Hypothalamus (tissue), 51 donors: ENCODE data around the gene CHCHD1.
"Not testable (repeated sequence)": the region's sequence is repeated elsewhere in the genome, so short reads cannot be mapped to it uniquely, and the experiment has no call there.

Source experiments
- DNase-seq, 51 donors: peaks; one replicate each; lab custom pipeline; 2025; lab: John Stamatoyannopoulos, UW

Gene CHCHD1

DNA sequence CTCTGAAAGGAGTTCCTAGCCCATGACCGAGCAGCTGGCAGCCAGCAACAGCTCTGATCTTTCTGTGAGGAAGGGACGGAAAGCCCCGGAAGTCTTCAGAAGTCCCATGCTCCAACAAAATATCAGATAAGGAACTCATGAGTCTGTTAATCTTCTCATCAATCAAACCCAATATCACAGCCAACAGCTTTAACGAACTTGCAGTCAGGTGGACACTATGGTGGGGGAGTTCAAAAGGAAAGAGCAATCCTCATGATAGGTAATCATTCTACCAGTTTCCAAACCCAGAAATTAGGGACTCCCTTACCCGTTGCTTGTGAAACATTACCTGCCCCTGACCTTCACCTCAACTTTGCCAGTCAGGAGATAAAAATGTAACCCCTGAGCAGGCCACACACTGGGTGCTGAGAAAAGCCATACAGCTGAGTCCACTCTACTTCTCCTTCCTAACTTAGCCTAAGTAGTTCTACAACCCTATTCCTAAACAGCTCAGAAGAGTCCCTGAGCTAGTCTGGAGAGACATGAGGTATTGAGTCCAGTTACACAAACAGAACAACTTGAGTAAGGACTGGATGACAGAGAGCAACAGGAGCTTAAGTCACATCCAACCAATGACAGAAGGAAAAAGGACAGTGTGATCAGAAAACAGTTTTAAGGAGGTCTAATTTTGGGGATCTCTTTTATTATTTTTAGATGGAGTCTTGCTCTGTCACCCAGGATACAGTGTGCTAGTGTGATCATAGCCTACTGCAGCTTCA is 27.4 kb downstream of the CHCHD1 start:
- no peak for DNase-seq

DNA sequence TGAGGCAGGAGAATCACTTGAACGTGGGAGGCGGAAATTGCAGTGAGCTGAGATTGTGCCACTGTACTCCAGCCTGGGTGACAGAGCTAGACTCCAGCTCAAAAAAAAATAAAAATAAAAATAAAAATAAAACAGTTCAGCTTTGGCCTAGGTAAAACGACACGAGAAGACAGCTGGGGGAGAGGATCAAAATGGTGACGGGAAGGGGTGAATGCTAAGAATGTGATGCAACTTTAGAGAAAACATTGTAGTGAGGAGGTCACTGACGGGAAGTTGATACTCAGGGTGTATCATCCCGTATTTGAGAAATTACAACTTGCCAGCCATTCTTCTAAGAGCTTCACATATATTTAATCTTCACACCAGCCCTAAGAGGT is 28.5 kb downstream of the CHCHD1 start:
- no peak for DNase-seq

DNA sequence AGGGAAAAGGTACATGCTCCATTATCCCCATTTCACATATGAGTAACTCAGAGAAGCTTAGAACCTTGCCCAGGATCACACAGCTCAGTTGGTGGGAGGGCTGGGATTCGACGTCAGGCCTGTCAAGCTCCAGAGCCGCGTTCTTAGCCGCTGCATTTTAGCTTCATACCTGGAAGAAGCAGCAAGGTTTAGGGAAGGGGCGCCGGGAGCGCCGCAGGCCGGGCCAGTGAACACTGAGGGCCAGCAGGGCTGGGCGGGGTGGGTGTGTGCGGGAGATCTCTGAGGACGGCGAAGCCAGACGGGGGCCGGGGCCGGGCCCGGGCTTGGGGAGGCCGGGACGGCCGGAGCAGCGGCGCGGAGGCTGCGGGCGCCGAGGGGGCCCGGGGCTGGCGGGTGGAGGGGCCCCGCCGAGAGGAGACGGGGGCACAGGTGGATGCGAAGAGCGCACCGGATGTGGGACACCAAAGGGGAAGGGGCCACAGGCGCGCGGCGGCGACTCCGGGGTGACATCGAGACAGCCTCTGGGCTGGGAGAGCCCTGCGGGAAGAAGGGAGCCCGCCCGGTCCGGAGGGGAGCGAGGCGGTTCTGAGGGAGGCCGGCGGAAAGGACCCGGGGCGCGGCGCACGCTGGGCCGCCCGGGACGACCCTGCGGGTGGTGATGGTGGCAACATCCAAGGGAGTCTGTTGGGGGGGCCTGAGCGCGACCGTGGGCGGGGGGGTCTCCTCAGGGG is 29.1 kb downstream of the CHCHD1 start:
- peak in 9 of 51 donors; percentile 27 to 71 (median 53) for DNase-seq

DNA sequence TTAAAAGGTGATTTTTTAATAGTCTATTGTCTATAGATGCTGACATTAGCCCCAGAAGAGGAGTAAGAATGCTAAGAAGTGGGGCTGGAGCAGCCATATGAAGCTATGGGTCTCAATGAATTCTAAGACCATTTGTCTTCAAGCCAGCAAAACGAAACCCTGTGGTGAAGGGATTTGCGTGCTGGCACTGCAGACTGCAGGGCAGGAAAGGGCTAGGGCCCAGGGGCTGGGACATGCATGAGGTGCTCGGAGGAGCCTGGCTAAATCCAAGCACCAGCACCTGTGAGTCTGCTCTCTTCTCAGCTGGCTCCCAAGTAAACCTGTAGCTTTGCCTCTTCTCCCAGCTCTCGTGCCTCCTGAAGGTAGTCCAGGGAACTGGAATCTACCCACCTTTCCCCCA is 30.8 kb downstream of the CHCHD1 start:
- DNase-seq: no peak

DNA sequence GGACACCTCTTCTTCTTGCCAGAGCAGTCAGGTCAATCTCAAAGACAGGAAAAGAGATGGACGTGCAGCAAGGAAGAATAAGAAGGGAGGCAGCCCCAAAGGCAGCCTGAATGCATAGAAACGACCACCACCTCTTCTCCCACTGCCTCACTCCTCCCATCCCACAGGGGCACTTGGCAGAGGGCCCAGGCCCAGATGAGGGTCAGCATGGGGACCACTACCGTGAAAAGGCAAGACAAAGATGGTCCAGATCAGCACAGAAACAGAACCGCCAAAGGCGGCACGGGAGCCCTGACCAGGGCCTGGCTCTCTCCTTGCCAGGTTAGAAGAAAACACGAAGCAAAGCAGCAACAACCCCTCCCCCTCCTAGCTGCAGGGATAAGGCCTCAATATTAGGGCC is 31.5 kb downstream of the CHCHD1 start:
- DNase-seq: no peak

DNA sequence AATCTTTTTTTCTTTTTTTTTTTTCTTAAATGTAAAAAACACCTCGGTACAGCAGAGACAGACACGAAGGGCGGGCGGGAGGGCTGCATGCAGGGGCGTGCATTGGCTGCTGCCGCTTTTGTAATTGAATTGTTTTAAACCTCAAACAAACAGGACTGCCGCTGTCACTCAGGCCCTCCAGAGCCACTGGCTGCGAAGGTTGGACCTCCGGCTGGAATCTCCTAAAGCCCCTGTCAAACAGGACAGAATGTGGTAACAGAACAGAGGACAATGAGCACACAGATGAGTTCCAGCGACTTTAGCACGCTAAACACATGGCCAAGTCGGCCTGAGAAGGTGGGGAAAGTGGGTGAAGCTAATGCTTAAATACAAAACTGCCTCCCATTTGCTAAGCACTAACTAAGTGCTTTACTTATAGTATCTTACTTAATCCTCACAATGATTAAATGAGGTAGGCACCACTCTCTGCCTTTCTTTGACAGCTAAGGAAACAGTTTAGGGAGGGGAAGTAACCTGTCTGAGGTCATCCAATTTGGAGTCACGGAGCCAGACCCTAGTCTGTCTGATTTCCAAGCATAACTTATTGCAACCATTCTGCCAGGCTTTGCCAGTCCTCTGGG is 32.5 kb downstream of the CHCHD1 start:
- no peak for DNase-seq

DNA sequence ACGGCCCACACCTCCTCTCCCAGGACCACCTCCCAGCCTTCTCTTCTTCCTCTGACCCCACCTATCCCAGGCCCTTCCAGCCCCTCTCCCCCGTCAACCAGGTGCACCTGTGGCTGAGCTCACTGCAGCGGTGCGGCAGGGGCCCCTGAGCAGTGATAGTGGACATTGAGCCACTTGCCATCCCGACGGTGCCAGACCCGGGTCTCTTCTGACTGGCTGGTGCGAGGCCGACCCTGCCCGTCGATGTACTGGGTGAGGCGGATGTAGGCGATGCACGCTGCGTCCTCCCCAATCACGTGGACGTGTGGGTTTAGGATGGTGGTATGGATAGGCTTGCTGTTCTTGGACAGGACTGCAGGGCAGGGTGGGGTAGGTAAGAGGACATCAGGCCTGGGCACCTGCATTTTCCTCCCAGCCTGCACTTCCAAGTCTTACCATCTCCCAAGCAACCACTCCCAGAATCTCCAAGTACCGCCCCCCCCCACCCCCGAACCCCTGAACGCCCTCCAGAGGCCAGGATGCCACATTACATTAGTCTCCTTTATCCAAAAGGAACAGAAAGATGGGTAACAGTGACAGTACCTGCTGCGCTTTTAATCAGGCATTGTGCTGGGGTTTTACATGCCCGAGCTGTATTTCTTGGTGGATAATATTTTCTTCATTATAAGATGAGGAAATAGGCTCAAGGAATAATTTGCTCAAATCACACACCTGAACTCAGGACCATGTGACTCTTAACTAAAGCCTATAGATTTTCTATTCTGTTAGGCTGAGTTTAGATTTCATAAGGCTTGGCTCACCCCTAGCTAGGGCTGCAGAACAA is 33.3 kb downstream of the CHCHD1 start:
- no peak for DNase-seq

DNA sequence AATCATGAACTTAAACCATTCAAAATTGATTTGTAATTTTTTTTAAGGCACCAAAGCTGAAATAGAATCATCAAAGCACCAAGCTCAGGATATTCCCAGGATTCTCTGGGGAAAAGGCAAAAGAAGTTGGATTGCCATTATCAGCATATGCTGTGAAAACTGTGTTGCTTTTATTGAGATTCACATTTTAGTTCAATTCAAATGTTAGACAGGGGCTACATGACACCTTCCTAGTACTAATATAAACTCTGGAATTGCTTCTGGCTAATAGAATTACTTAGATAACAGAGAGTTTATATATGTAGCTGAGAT is 33.8 kb downstream of the CHCHD1 start:
- DNase-seq: no peak

DNA sequence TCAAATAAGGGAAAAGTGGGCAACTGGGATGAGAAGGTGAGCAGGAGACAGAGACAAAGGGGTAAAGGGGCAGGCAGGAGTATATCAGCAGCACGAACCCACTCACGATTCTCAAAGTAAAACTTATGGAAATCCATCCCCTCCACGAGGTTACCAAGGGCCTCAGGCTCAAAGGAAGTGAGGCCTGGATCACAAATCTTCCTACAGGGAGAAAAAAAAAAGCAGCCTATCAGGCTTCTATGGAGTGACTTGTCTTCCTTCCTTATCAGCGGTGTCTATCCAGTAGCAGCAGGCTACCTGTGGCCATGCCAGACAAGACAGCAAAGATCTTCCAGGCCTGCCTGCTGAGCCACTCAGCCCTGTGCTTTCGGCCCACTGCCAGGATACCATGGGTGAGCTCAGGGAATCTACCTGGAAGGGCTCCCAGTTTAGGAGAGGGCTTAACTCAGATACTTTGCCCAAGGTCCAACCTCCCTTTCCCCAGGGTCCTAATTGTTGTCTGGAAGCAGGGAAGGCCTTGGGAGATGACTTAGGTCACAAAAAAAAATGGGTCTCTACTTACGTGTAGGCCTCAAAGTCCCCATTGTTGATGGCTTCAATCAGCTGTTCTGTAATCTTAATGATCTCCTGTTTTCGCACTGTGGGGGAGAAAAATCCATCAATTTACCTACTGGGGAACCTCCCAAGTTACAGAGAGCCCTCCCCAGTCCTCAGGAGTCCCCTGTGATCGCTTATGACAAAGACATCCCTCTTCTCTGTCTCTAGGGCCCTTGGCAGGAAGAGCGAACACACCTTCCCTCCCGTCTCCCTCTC is 35.3 kb downstream of the CHCHD1 start:
- DNase-seq: no peak

DNA sequence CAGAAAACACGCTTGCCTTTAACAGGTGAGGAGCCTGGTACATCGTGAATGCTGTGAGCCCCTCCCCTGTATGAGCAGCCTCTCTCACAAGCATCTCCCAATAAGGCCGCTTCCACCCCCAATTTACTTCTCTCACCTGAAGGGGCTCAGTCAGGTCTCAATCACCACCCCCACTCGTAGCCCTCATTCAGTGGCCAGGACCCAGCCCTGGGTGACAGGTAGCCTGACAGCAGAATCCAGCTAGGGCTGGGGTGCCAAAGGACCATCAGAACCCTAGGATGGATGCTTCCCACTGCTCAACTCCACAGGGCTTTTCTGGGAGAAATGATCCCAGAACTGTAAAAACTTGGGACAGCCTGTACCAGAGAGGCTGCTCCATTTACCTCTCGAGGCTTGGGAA is 36.0 kb downstream of the CHCHD1 start:
- DNase-seq: no peak

DNA sequence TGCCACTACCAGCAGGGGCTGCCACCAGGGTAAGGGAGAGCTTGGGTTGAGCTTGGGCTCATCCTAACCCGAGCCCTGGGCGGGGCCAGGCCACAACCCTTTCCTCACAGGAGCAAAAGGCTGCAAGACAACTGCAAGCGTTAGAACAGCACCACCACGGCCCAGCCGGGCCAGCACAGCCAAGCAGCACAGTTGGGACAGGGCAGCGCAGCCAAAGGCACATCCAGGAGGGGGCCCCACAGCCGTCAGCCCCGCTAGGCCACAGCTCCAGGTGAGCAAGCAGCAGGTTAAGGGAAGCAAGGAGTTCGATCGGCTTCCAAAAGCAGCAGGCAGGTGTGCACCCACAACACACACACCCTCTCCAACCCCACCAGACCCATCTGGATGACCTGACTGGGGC is 36.6 kb downstream of the CHCHD1 start:
- no peak for DNase-seq

DNA sequence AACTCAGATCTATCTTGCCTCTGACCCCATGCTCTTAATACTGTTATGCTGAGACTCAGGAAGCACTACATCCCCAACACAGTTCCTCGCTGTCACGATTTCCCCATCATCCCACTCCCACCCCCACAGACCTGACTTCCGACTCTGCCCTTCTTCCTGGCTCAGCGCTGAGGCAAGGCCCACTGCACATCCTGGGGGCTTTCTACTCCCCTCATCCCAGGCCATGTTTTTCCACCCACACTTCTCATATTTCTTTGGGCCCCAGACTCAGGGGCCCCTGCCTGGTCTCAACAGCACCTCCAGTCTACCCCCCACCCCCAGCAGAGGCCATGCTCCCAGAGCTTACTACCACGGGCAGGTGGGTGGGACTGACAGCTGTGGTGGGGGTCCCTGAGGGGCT is 37.2 kb downstream of the CHCHD1 start:
- DNase-seq: peak in 1 of 51 donors; percentile 31

DNA sequence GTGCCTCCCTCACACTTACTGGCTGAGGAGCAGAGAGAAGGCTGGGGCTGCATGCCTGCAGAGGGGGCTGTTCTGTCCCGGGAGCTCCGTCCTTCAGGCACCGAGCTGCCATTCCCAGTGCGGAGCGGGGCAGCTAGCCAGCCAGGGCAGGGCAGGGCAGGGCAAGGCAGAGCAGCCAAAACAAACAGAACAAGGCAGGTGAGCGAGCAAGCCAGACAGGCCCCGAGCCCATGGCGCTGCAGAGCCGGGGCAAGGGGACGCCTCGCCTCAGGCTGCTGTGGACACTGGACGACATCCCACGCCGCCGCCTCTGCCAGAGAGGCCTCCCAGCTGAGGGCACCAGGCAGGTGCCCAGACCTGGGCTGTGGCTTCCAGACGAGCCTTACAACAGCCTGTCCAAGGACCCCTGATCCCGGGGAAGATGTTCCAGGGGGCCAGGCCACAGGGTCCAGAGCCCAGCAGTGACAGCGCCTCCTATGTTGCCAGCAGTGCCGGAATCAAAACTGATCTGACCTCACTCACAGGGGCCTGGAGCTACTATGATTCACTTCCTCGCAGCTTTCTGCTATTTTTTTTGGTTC is 37.8 kb downstream of the CHCHD1 start:
- peak in 1 of 51 donors; percentile 32 for DNase-seq

DNA sequence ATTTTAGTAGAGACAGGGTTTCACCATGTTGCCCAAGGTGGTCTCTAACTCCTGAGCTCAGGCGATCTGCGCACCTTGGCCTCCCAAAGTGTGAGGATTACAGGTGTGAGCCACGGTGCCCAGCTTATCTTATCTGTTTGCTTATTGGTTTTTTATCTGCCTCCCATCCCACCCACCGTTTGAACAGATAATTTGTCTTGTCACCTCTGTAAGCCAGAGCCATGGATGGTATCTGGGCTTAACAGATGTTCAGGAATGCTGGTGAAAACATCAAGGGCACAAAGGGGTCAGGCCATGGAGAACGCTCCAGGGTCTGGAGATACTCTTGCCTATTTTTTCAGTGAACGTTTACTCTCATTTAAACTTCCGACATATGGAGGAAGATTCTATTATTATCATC is 41.5 kb downstream of the CHCHD1 start:
- no peak for DNase-seq

DNA sequence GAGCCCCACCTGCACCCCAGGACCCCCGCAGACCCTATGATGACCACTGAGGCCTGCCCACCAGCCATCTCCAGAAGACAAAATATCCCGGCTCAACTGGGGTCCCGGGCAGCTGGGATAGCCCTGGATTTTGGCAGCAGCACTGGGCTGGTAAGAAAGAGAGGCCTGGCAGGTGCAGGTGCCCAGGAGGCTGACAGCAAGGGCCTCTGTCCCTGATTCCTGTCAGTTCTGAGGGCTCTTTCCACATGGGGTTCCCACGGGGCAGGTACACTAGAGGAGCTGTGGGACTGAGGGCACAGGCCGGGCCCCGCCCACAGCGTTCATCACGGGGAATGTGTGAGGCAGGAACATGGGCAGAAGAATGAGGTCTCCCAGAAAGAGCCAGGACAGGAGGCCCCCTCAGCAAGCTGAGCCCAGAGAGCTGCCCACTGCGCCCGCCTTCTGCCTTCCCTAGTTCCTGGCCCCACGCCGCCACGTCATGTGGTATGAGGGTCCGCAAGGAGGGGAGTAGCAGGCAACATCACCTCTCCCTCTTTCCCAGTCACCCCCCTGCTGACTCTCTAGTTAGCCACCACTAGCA is 42.4 kb downstream of the CHCHD1 start:
- DNase-seq: no peak

DNA sequence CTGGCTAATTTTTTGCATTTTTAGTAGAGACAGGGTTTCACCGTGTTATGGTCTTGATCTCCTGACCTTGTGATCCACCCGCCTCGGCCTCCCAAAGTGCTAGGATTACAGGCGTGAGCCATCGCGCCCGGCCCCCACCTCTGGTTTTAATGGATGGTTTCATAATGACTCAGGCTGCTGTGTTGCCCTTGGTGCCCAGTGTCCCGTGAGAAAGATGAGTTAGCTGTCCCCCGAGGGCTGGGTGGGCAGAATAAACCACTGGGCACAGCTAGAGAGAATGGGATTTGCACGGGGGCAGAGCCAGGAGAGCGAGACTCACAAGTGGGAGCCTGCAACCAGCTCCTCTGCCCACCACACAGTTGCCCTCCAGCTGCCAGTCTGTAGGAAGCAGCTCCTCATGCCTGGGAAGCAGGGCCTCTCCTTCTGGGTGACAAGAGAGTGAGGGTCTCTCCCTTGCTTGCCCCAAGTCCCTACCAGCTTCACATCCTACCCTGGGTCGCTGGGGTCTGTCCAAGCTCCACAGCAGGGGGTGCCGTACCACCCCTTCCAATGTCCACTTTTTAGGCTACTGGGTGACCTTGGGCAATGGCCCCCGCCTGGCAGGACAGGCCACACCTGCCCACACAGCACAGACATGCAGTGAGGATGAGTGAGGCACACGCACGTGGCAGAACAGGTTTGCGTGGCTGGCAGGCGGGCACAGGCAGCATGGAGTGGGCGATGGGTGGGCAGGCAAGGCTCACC is 45.7 kb downstream of the CHCHD1 start:
- no peak for DNase-seq

DNA sequence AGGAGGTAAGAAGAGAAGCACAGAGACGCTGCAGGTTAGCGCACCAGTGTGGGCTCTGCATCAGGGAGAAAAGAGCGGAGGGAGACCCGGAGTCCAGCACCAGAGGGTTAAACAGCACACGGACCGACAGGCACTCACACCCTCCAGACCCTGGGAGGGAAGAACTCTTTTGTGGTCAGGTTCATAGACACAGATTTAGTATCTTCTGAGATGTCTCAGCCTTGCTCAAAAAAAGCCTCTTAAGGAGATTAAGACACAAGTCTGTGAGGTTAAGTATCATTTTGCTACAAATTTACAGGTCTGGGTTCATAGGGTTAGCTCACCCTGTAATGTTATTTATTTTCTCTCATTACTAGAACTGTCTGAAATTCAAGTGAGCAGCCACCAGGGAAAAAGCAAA is 46.3 kb downstream of the CHCHD1 start:
- no peak for DNase-seq

DNA sequence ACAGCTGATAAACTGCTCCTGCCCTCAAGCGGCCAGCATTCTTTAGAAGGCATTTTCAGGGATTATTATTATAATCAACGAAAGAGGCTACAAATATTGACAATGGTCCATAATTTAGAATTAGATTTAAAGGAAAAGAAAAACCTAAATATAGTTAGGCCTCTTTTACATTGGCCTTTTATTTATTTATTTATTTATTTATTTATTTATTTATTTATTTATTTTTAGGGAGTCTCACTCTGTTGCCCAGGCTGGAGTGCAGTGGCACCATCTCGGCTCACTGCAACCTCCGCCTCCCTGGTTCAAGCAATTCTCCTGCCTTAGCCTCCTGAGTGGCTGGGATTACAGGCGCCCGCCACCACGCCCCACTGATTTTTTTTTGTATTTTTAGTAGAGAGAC is 47.2 kb downstream of the CHCHD1 start:
- not testable (repeated sequence) for DNase-seq
